Stimulated activated CD4-positive, alpha-beta T cell treated with anti-CD3 and anti-CD28 coated beads, Interleukin-2, amount 100 ng/mL, for 24 hours (primary cell): ENCODE results near the gene MRPS7.

Experiments used
- DNase-seq, 2 donors: peaks; one replicate each; pipeline ENCODE4 v3.0.0-alpha.2; 2020

MRPS7 gene

GRCh38 chr17:75313941-75314551 is 52.4 kb downstream of the MRPS7 start:
- DNase-seq, result no peak

GRCh38 chr17:75315541-75316243 is 54.0 kb downstream of the MRPS7 start:
- no peak for DNase-seq
